HG02798 (cell line): ENCODE data around the gene AKR7A3.

Experiments
- ATAC-seq: cut with Tn5 transposase; IDR thresholded peaks from one replicate; pipeline ENCODE4 v1.9.1; 2021; ENCODE audit warnings: mild to moderate bottlenecking; ENCODE audit not compliant: unreplicated experiment, poor library complexity

The AKR7A3 gene

DNA sequence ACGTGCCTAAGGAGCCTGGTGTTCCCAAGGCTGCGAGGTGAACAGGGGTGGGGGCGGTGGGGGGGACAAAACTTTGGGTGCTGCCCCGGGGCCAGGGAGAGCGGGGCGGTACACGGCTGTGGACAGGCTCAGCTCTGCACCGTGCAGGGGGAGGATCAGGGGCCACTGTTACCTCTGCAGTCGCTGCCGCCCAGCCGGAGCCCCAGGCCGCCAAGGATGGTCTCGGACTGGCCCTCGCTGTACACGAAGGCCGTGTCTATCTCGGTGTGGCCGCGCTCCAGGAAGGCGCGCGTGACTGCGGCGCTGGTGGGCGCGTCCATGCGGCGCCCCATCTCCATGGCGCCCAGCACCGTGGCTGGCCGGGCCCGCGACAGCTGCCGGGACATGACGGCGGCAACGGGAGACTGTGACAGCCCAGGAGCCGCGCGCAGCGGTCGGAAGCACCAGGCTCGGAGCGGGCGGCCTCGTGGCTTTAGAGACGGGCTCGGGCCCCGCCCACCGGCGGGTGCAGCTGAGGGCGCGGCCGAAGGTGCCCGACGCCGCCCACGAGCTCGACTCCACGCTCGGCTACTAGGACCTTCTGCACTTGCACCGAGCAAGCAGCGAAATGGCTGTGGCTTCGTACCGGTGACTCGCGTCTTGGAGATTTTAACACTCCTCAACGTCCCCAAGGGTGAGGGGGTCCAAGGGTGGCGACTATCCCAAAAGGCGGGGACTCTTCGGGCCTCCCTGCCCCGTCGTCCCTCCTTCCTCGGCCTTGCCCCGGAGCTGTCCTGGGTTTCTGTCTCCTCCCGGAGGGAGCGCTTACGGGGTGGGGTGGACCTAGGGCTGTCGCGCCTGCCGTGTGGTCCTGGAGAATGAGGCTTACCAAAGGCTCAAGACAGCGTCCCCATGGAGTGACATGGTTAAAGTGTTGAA, at the start of gene AKR7A3:
Gene AKR7A3 (minus strand): TSS at position 447 of the 918 bp plus-strand sequence. CDS start 61 bp downstream, at position 386.
- ATAC-seq, result peak; percentile 47

DNA sequence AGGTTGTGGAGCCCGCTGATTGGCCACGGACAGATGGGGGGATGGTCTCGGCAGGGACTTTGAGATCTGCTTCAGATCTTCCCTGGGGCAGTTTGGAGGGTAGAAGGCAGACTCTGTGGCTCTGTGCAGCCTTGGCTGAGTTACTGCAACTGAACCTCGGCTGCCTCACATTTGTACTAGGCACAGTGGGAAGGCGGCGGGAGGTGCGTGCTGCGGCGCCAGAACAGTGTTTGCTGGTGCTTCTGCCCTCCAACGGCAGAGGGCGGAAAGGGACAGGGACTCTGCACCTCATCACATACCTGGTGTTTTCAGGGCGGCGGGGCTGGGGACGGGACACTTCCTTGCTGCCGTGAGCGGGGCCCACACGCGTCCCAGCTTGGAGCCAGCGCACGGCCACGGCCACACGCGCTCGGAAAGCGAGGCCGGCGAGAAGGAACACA, 49.8 kb upstream of the AKR7A3 start:
- no peak for ATAC-seq

DNA sequence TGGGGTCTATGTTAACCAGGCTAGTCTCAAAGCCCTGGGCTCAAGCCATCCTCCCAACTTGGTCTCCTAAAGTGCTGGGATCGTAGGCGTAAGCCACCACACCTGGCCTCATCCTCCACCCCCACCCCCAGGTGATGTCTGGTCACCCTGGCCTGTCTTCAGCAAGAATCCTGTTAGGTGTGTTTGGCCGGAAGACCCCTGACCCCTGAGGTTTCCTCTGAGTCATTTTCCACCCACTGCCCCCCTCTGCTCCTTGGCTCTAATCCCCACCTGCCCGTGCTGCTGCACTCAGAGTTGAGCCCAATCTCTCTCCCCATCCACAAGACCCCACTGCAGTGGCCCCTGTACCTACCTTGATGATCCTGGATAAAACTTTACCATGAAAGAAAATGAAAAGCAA, 48.7 kb upstream of the AKR7A3 start:
- ATAC-seq, result no peak

DNA sequence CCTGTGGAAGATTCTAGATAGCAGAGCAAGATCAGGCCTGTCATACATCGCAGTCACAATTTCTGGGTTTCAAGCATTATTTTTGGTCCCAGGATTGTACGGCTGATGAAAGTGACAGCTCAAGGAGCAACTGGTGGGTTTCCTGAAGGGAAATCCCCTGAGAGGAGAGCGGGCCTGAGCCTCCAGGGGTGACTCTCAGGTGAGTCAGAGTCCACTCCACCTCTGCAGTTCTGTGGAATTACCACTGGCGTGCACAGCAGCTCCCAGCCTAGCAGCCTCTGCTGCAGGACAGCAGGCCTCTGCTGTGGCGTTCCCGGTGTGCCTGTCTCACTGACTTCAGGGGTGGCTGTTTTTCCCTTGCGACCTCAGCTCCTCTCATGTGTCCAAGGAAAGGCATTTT, 48.0 kb upstream of the AKR7A3 start:
- ATAC-seq, result no peak

DNA sequence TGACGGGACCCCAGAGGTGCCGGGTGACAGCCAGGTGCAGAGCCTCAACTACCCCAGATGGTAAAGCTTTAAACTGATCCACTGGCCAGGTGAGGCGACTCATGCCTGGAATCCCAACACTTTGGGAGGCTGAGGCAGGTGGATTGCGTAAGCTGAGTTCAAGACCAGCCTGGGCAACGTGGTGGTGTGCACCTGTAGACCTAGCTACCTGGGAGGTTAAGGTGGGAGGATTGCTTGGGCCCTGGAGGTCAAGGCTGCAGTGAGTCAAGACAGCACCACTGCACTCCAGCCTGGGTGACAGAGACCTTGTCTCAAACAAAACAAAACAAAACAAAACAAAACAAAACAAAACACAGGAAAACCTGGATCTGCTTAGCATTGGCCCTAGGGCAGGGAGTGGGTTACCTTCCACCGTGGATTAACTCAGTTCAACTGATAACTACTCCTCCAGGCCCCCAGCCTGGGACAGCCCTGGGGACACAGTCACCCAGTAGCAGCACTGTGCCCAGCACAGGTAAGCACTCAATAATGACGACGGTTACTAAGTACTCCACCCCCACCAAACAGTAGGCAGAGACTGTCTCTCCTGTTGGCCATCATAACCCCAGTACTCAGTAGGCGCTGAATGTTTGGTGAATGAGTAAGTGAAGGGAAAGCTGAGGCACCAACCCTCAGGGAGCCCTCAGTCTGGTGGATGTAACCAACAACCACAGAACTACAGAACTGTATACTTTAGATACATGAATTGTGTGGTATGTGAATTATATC, 45.2 kb upstream of the AKR7A3 start:
- ATAC-seq, result no peak

DNA sequence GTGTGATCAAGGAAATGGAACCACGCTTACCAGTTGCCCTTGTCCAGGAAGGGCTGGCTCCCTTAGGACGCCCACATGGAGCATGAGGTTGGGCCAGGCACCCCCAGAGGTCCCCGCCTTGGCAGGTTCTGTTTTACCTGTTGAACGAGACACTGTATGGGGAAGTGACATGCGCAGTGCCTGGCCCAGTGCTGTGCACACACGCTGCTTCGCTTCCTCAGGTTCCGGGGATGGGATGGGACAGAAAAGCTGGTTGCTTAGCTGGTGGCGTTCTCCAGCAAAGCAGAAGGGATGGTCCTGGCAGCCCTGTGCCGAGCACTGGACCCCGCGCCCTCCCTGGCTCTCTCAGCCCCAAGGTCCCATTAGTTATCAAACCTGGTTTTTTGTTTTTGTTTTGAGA, 44.3 kb upstream of the AKR7A3 start:
- no peak for ATAC-seq

DNA sequence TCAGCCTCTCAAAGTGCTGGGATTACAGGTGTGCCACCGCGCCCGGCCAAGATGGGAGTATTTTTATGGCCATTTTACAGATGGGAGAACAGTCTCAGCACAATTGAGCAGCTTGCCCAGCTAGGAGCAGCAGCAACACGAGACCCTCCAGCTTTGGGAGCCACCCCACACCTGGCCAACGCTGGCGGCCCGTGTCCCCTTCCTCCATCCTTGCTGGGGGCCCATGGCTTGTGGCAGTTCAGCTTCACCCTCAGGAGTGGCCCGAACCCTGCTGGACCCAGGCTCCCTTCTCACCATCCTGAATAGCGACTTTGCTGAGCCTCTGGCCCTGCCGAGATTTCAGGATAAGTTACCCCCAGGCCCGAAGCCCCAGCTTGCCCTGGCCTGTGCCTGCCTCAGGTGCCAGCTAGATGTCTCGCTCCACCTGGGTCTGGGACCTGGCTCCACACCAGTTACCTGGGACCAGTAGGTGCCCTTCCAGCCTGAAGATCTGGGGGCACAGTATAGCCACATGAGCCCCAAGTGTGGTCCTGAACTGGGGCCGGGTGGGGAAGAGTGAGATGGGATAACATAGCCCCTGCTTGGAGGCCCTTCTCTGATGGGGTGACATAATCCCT, 42.8 kb upstream of the AKR7A3 start:
- ATAC-seq, result no peak

DNA sequence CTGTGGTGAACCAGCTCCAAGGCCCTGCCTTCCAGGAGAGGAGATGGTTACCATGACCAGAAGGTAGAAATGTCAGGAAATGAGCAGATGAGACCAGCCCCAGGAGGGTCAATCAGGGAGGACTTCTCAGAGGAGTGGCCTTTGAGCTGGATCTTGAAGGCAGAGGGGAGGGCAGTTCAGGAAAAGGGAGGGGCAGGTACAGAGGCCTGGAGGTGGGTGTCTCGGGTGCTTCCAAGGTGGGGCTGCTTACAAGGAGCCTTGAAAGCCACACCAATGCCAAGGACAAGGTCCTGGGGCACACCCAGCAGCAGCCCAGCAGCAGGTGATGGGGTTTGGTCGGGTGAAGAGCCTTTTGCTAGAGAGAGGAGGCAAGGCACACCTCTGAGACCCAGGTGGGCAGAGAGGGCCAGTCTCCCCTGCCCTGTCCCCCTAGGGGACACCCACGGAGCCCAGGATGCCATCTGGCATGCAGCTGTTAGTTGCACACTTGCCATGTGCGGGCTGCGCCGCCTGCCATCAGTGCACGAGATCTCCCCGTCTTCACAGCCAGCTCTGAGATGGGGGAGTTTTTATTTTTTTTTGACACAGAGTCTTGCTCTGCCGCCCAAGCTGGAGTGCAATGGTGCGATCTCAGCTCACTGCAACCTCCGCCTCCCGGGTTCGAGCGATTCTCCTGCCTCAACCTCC, 42.0 kb upstream of the AKR7A3 start:
- ATAC-seq, result no peak

DNA sequence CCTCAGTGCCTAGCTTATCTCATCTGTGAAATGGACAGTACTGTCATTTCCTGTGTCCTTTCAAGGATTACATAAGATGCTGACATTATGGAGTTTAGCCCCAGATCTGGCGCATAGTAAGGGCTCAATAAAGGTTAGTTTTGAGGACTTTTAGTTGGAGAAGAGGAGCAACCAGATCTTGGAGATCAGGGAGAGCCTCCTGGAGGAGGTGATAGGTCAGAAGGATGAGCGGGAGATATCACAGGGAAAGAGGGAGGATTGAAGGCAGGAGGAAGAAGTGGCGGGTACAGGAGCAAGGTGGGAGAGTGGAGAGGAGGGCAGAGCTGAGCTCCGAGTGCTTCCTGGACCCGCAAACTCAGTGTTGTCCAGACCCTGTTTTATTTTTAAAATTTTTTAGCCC, 41.0 kb upstream of the AKR7A3 start:
- no peak for ATAC-seq

DNA sequence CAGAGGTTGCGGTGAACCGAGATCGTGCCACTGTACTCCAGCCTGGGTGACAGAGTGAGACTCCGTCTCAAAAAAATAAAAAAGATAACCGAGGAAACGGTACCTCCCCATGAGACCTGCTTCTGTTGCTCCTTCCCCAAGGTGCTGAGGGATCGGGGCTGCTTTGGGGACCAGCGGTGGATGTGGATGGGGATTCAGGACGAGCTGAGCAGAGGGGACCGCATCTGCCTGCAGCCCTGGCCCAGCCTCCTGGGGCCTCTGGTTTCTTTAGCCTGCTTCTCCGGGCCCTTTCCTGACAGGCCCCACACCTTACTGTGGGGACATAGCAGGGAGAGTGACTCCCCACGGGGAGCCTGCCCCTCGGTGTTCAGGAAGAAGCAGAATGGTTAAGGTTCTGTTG, 40.6 kb upstream of the AKR7A3 start:
- ATAC-seq, result no peak

DNA sequence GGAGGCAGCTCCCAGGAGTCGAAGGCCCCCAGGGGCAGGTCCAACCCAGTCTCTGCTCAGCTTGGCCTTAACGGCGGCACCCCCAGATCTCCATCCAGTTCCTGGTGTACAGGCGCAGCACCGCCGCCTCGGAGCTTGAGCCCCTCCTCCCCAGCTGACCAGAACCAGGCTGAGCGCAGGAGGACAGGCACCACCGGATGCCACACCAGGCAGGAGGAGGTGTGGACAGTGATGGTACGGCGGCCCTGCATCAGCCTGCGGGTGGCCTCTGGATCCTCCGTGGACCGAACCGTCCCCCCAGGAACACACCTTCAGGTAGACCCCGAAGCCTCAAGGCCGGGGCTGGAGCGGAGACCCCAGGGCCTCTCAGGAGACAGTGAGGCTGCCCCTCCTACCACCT, 39.9 kb upstream of the AKR7A3 start:
- no peak for ATAC-seq

DNA sequence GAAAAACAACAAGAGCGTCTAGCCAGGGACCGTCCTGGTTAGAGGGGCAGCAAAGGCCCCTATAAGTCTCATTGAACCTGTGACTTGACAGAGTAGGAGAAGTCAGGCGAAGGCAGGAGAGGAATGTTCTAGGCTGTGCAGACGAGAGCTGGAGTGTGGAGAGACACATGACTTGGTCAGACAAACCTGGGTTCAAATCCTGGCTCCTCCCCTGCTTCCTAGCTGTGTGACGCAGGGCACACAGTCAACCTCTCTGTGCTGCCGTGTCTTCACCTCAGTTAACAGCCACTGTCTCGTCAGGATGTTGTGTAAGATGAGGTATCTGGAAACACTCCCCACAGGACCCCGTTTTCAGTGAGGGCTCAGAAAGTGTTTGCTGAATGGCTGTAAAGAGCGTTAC, 39.2 kb upstream of the AKR7A3 start:
- no peak for ATAC-seq

DNA sequence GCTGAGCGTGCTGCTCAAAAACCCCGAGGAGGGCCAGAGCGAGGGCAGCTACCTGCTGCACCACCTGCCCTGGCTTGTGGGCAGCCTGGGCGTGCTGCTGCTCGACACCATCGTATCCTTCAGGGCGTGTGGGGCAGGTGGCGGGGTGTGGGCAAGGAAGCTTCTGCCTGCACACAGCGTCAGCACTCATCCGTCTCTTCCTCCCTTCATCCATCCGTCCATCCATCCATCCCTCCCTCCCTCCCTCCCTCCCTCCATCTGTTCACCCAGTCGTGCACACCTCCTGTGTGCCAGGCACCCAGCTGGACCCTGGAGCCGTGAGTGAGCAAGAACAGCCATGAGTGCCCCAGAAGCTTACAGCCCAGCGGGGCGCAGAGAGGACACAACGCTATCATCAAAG, 38.7 kb upstream of the AKR7A3 start:
- no peak for ATAC-seq

DNA sequence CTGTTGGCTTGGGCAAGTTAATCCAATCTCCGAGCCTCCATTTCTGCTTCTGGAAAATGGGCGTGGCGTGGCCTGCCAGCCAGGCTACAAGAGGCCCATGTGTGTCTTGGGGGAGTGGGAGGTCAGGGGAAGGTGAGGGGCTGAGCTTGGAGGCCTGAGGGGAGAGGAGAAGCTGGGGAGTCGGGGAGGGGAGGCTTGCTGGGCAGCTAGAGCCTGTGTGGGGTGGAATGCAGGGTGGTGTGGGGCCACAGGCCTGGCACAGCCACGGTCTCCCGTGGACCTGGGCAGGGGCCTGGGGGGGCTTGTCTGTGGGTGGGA, 38.1 kb upstream of the AKR7A3 start:
- no peak for ATAC-seq

DNA sequence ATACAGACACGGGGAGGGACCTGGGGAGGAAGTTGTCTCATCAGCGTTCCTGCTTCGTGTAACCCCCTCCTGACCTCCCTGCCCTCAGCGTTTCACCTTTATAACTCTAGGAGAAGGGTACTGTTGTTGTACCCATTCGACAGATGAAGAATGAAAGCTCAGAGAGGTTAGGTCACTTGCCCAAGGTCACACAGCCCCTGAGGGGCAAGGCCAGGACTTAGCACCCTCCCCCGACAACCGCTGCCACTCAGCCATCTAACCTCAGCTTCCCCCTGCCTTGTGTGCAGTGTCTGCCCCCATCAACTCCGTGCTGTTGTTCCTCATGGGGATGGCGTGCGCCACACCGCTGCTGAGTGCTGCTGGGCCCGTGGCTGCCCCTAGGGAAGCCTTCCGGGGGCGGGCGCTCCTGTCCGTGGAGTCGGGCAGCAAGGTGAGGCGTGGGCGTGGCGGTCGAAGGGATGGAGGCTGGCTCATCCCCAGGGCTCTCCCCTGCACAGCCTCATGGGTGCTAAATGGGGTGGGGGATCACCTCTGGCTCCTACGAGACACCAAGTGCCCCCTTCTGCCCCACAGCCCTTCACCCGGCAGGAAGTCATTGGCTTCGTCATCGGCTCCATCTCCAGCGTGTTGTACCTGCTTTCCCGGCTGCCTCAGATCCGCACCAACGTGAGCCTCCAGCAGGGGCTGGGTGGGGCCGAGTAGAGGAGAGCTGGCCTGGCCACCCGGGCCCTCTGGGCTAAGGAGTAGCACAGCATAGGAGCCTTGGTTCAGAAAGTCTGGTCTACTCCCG, 37.6 kb upstream of the AKR7A3 start:
- no peak for ATAC-seq

DNA sequence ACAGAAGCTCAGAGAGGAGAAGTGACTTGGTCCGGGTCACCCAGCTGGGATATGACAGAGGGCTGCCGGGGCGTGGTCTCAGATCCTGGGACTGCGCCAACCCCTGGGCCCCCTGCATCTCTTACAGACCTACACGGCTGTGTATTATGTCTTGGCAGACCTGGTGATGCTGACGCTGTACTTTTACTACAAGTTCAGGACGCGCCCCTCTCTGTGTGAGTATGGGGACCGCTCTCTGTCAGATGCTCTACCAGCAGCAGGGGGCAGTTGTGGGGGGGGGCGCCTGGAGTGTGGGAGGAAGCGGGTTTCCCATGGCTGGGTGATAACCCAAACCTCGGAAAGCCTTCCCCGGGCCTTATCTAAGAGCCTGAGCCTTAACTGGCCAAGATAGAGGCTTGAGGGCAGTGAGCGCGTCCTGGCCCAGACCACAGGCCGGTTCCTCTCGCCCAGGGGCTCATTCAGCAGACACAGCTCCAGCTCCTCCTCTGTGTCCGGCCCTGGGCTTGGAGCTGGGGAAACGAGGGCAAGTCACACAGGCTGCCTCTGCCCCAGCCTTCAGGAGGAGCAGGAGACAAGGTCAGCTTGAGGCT, 36.9 kb upstream of the AKR7A3 start:
- no peak for ATAC-seq

DNA sequence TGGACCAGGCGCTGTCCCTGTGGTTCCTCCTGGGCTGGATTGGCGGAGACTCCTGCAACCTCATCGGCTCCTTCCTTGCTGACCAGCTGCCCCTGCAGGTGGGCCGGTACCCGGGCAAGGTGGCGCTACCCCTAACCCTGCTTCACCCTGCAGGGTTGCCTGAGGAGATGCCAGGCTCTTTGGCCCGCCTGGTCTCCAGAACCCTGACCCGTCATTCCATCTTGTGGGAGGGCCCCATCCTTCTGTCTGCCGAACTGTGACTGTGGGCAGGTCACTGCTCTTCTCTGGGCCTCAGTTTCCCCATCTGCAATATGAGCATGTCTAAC, 36.1 kb upstream of the AKR7A3 start:
- no peak for ATAC-seq

DNA sequence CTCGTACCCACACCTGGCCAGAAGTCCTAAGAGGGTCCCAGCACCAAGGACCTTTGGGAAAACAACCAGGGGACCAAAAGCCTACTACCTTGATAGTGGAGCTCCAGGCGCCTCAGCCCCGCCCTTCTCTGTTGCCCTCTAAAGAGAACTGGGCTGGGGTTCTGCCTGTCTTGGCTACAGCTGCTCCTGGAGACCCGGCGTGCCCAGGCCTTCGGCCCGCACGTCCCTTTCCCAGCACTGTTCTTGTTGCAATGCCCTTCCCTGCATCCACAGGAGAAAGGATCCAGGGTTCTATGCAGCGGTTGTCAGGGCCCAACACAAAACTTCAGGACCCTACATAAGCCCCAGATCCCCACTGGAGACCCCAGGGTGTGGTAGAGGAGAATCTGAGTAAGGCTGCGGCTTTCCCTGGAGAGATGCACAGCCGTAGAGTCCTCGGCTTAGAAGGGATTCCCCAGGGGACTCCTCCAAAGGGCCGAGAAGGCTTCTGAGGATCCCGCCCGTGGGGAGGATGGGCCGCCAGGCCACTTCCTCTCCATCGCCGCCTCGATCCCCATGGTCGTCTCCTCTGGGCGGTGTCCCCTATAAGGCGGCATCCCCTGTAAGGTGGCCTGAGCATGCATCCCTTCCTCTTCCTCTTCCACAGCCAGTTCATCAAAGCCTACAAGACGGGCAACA, 35.6 kb upstream of the AKR7A3 start:
- no peak for ATAC-seq

DNA sequence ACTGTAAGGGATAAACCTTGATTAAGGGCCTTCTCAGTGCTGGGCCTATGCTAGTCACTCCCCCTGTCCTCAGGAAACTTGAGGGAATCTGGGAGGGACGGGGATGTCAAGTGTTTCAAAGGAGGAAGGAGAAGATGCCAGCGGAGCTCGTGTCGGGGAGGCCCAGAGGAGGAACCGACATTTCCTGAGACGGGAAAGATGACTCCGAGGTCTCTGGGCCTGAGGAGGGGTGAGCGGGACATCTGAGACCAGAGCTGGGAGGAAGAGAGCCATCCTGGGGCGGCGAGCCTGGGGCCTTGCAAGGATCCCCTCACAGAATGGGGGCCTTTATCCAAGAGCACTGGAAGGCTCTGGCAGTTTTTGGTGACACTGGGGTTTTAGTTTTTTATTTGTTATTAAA, 33.9 kb upstream of the AKR7A3 start:
- no peak for ATAC-seq
